ENCODE measurements around the gene SH3PXD2B.

The SH3PXD2B gene

GRCh38 chr5:172425402-172425801 is 28.9 kb downstream of the SH3PXD2B start:
- DNase-seq (no peak), ATAC-seq (ENCODE audit: insufficient read depth, low read depth) (no peak)
- no peak for TF ChIP-seq EZH2 (IDR thresholded peaks at IDR 0.05; ENCODE audit: borderline replicate concordance, low read depth, low read length, severe bottlenecking)
- TF ChIP-seq, protein P1, sequence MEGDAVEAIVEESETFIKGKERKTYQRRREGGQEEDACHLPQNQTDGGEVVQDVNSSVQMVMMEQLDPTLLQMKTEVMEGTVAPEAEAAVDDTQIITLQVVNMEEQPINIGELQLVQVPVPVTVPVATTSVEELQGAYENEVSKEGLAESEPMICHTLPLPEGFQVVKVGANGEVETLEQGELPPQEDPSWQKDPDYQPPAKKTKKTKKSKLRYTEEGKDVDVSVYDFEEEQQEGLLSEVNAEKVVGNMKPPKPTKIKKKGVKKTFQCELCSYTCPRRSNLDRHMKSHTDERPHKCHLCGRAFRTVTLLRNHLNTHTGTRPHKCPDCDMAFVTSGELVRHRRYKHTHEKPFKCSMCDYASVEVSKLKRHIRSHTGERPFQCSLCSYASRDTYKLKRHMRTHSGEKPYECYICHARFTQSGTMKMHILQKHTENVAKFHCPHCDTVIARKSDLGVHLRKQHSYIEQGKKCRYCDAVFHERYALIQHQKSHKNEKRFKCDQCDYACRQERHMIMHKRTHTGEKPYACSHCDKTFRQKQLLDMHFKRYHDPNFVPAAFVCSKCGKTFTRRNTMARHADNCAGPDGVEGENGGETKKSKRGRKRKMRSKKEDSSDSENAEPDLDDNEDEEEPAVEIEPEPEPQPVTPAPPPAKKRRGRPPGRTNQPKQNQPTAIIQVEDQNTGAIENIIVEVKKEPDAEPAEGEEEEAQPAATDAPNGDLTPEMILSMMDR (IDR thresholded peaks at IDR 0.05; ENCODE audit: borderline replicate concordance, extremely low read depth, low read length, poor library complexity, severe bottlenecking) = no peak
- Histone ChIP-seq H4K20me1 (ENCODE audit: insufficient read depth, low read length) (no peaks in the 10 kb centered on the region), H3K4me3 (ENCODE audit: low read depth in 1 of 2, low read length in 2 of 2) (no peak overlapping the region), H3K4me1 (ENCODE audit: insufficient read depth, low read length) (no peaks in the 10 kb centered on the region), H3K79me2 (ENCODE audit: insufficient read depth, low read length) (no peaks in the 10 kb centered on the region), H3K4me2 (ENCODE audit: insufficient read depth, low read length) (no peak overlapping the region), H3K27ac (ENCODE audit: low read length) (no peak overlapping the region), H3K9me3 (ENCODE audit: insufficient read depth, low read length, severe bottlenecking) (no peaks in the 10 kb centered on the region), H3K36me3 (ENCODE audit: insufficient read depth, low read length) (no peaks in the 10 kb centered on the region), H2AFZ (ENCODE audit: low read depth, low read length) (no peak overlapping the region), H3K27me3 (ENCODE audit: insufficient read depth, low read length, poor library complexity) (no peaks in the 10 kb centered on the region), H3K9ac (ENCODE audit: low read depth, low read length) (no peak overlapping the region)

DNA sequence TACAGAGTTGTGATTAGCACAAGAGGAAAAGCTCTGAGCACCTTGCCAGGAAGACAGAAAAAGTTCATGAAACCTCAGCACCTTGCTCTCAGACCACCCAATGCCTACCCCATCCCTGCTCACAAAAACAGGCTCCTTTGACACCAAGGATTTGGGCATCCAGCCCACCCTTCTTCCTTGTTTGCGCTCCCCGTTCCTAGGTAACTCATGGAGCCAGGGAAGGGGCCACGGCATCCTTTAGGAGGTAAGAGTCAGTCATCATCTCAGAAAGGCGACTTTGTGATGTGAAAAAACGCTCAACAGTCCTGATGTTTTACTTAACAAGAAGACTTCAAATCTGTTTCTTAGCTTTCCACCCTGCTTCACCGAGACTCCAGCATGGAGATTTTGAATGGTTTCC is 29.5 kb downstream of the SH3PXD2B start:
- H3K4me3 ChIP-seq (ENCODE audit: low read depth in 1 of 2, low read length in 2 of 2) = no peak overlapping the region
- TF ChIP-seq EZH2 (IDR thresholded peaks at IDR 0.05; ENCODE audit: borderline replicate concordance, low read depth, low read length, severe bottlenecking) = no peak
- TF ChIP-seq, protein P1 (IDR thresholded peaks at IDR 0.05; ENCODE audit: borderline replicate concordance, extremely low read depth, low read length, poor library complexity, severe bottlenecking) = no peak
- no peaks in the 10 kb centered on the region for H3K36me3 ChIP-seq (ENCODE audit: insufficient read depth, low read length)
- no peaks in the 10 kb centered on the region for H3K4me1 ChIP-seq (ENCODE audit: insufficient read depth, low read length)
- H3K27ac ChIP-seq (ENCODE audit: low read length) = no peak overlapping the region
- DNase-seq = no peak
- ATAC-seq (ENCODE audit: insufficient read depth, low read depth) = no peak
- no peaks in the 10 kb centered on the region for H3K27me3 ChIP-seq (ENCODE audit: insufficient read depth, low read length, poor library complexity)
- H4K20me1 ChIP-seq (ENCODE audit: insufficient read depth, low read length) = no peaks in the 10 kb centered on the region
- no peak overlapping the region for H2AFZ ChIP-seq (ENCODE audit: low read depth, low read length)
- H3K79me2 ChIP-seq (ENCODE audit: insufficient read depth, low read length) = no peaks in the 10 kb centered on the region
- H3K9me3 ChIP-seq (ENCODE audit: insufficient read depth, low read length, severe bottlenecking) = no peaks in the 10 kb centered on the region
- no peak overlapping the region for H3K4me2 ChIP-seq (ENCODE audit: insufficient read depth, low read length)
- H3K9ac ChIP-seq (ENCODE audit: low read depth, low read length) = no peak overlapping the region

DNA sequence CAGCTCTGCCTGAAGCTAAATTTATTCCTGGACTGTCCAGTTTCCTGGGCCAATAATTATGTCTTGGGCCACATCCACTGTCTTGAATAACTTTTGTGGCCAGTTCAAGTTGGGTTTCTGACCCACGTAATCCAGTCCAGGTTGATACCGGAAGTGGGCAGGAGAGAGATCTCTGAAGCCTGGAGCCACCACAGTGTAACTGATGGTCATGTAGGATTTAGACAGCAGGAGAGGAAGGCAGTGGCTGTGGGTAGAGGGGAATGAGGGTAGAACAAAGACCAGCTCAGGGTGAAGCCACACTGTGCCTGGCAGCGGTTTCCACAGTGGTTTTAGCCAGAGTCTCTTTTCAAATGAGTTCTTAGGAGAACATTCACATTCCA is 30.2 kb downstream of the SH3PXD2B start:
- Histone ChIP-seq H3K79me2 (ENCODE audit: insufficient read depth, low read length) (no peaks in the 10 kb centered on the region), H3K36me3 (ENCODE audit: insufficient read depth, low read length) (no peaks in the 10 kb centered on the region), H3K4me1 (ENCODE audit: insufficient read depth, low read length) (no peaks in the 10 kb centered on the region), H3K9ac (ENCODE audit: low read depth, low read length) (no peak overlapping the region), H3K27ac (ENCODE audit: low read length) (no peak overlapping the region), H3K4me2 (ENCODE audit: insufficient read depth, low read length) (no peak overlapping the region), H2AFZ (ENCODE audit: low read depth, low read length) (no peak overlapping the region), H3K9me3 (ENCODE audit: insufficient read depth, low read length, severe bottlenecking) (no peaks in the 10 kb centered on the region), H3K4me3 (ENCODE audit: low read depth in 1 of 2, low read length in 2 of 2) (no peak overlapping the region), H4K20me1 (ENCODE audit: insufficient read depth, low read length) (no peaks in the 10 kb centered on the region), H3K27me3 (ENCODE audit: insufficient read depth, low read length, poor library complexity) (no peaks in the 10 kb centered on the region)
- no peak for TF ChIP-seq EZH2 (IDR thresholded peaks at IDR 0.05; ENCODE audit: borderline replicate concordance, low read depth, low read length, severe bottlenecking)
- TF ChIP-seq, protein P1 (IDR thresholded peaks at IDR 0.05; ENCODE audit: borderline replicate concordance, extremely low read depth, low read length, poor library complexity, severe bottlenecking) = no peak
- ATAC-seq (ENCODE audit: insufficient read depth, low read depth) (no peak), DNase-seq (no peak)

All from DND-41 (cell line).